Measurements from ENCODE around the gene GLRX2.
"Not testable (repeated sequence)": the region's sequence is repeated elsewhere in the genome, so short reads cannot be mapped to it uniquely, and the experiment has no call there.

Gene GLRX2

GRCh38 chr1:193066606-193067005 lies 38.6 kb downstream of the GLRX2 start:
- no peak for DNase-seq (ENCODE audit: low read depth, low spot score)

- DNase-seq (ENCODE audit: low read depth, low spot score) = no peak
Measured at GRCh38 chr1:193065954-193066353, 39.3 kb downstream of the GLRX2 start.

- no peak for DNase-seq (ENCODE audit: low read depth, low spot score)
Measured at GRCh38 chr1:193062698-193063463, 42.3 kb downstream of the GLRX2 start.

- DNase-seq (ENCODE audit: low read depth, low spot score) = no peak
Measured at GRCh38 chr1:193060938-193061337, 44.3 kb downstream of the GLRX2 start.

GRCh38 chr1:193060406-193060805 lies 44.8 kb downstream of the GLRX2 start:
- DNase-seq (ENCODE audit: low read depth, low spot score) = no peak

- DNase-seq (ENCODE audit: low read depth, low spot score) = no peak
Measured at GRCh38 chr1:193060115-193060403, 45.2 kb downstream of the GLRX2 start.

- peak; percentile 93 for DNase-seq (ENCODE audit: low read depth, low spot score)
Measured at GRCh38 chr1:193059282-193060114, 45.7 kb downstream of the GLRX2 start, which contains the start of the genes RO60 and UCHL5. RO60 (plus strand) TSS chr1:193059612; CDS start chr1:193069055, 9,443 bp downstream. UCHL5 (minus strand) TSS chr1:193059360; CDS start chr1:193059260, 100 bp downstream.

GRCh38 chr1:193058529-193059281 lies 46.5 kb downstream of the GLRX2 start:
- no peak for DNase-seq (ENCODE audit: low read depth, low spot score)

- no peak for DNase-seq (ENCODE audit: low read depth, low spot score)
Measured at GRCh38 chr1:193054169-193054675, 51.0 kb downstream of the GLRX2 start.

- not testable (repeated sequence) for DNase-seq (ENCODE audit: low read depth, low spot score)
Measured at GRCh38 chr1:193048913-193049312, 56.3 kb downstream of the GLRX2 start.
